Activated effector memory CD4-positive, alpha-beta T cell treated with anti-CD3 and anti-CD28 coated beads, Interleukin-2, amount 50 U/mL, for 16 hours (primary cell): ENCODE data around the gene ZC3H7B.

Experiments used
- DNase-seq: peaks from one replicate; pipeline ENCODE4 v3.0.0-alpha.2; 2020

ZC3H7B gene

DNA sequence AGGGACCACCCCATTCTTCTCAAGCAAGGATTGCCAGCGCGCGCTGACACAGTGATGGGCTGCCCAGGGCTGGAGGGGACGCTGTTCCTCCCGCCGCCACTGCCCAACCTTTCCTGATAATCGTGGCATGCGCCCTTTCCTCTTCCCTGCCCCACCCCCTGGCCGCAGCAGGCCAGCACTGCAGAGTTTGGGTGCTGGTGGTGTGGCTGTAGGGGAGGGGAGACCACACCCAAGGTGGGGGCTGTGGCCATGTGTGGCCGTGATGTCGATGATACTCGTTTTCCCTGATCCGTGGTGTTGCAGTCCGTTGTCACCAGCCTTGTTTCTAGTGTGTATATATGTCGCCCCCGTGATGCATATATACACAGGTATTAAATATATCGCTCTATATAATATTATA is 57.6 kb downstream of the ZC3H7B start:
- no peak for DNase-seq

DNA sequence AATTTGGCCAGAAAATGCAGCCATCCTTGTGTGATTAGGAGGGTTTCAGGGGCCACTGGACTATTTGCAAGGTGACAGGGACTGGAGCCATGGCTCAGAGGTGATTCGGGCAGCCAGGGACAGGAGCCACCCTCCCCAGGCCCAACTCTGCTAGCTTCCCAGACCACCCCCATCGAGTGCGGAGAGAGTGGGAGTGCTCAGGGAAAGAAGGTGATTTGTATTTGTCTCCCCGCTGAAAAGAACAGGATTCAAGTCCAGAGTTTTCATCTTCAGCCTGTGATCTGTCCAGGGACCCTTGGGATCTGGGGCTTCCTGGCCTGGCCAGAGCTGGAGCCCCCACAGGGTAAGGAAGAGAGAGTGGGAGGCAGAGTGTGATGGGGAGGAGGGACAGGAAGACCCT is 58.1 kb downstream of the ZC3H7B start:
- DNase-seq, result no peak

DNA sequence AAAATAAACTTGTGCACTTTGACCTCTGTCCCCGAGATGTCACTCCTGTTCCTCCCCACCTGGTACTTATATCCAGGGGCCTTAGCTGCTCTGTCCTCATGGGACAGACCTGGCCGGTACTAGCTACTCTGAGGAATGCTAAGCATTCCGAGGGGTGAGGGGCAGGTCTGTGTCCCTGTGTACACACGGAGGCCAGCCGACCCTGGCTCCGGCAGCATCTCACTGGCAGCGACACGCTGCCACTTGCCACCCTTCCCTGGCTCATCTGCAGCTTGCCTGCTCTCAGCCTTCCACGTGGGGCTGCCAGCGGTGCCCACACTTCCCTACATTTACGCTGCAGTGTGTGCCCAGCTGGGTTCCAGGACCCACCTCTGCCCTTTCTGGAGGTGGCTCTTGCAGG is 58.8 kb downstream of the ZC3H7B start:
- DNase-seq, result no peak

DNA sequence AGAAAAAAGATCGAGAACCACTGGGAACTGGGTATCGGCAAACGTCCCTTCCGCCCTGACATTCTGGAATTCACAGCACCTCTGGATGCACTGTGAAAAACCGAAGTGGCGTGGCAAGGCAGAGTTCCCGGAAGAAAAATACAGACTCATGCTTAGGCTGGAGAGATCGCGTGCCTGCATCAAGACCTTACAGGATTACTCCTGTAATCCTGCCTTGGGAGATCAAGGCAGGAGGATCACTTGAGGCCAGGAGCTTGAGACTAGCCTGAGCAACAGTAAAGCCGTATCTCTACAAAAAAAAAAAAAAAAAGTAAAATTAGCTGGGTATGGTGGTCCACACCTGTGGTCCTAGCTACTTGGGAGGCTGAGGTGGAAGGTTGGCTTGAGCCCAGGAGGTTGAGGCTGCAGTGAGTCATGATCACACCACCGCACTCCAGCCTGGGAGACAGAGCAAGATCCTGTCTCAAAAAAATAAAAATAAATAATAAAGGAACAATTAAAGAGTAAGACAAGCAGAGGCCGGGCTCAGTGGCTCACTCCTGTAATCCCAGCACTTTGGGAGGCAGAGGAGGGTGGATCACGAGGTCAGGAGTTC is 60.5 kb downstream of the ZC3H7B start:
- DNase-seq, result no peak

DNA sequence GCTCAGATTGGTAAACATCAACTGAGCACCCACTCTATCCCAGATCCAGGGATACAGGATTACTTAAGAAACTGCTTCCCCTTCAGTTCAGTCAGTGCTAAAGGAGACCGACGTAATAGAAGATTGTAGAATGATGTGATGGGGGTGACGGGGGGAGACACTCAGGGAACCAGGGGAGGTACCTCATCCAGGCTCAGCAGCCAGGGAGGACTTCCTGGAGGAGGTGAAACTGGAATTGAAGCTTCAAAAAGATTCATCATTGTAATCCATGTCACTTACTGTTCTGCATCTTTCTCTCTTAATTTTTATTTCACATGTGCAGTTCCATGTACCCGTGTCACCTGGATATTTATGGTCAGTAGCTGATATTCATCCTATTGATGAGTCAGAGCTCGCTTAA is 61.3 kb downstream of the ZC3H7B start:
- DNase-seq, result no peak

DNA sequence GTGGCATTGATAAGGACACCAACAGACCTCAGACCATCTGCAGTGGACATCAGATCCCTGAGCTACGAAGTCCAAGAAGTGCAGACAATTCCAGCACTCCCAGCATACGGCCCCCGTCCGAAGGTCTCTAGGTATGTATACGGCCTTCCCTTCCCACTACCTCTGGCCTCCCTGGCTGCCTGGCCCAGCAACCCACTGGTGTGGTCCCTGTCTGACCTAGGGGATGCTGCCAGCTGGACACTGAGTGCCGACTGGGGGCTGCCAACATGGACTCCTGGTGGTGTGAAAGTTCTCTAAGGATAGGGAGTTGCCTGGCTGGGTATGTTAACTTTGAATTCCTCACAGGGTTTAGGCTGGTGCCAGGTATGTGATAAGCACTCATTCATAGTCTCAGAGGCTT is 62.9 kb downstream of the ZC3H7B start:
- DNase-seq, result no peak

DNA sequence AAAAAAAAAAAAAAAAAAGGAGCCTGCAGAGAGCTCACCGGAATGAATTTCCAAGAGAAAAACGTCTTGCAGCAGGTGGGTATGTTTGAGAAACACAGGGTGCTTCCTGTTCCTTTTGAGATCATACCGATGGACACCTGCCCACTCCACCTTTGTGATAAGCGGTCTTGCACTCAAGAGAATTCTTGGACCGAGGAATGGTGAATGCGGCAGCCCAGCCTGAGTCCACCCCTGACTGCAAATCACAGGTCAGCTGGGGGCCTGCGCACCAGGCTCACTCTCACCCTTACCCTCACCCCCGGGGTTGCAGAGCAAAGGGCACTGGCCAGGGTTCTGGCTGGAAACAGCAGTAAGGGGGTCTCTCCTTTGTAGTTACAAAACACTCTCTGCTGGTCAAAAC is 63.6 kb downstream of the ZC3H7B start:
- no peak for DNase-seq

DNA sequence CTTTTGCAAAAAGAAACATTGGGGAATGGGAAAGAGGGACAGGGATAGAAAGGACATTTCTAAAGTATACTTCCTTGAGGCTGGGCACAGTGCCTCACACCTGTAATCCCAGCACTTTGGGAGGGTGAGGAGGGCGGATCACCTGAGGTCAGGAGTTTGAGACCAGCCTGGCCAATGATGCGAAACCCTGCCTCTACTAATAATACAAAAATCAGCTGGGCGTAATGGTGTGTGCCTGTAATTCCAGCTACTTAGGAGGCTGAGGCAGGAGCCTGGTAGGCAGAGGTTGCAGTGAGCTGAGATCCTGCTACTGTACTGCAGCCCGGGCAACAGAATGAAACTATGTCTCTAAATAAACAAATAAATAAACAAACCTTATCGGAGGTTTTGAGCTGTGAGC is 64.1 kb downstream of the ZC3H7B start:
- DNase-seq, result no peak

DNA sequence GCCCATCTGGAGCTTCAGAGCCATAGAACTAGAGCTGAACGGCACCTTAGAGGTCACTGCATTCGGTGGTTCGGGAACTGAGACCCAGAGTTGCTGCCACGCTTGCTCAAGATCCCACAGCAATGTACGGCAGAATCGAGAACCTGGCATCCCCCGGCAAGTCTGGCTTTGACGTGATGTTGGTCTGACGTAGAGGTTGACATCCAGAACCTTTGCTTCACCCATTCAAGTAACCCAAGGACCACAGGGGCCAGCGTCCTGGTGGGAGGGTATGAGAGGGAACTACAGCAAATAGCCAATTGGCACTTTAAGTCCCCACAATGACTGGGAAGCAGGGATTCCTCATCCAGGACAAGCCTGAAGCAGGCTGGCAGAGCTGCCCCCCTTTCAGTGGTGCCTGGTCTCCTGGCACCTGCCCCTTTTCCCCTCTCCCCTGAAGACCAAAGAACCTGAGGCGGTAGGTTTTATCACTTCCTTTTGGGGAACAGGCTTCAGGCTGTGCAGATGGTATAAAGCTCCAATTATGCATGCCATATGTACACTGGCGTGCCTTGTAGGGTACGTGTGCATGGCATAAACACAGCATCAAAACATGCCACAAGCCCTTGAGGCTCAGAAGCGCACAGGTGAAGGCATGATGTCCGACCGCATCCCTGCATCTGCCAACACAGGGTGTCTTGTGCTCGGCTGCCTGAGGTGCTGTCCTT is 65.2 kb downstream of the ZC3H7B start:
- no peak for DNase-seq

DNA sequence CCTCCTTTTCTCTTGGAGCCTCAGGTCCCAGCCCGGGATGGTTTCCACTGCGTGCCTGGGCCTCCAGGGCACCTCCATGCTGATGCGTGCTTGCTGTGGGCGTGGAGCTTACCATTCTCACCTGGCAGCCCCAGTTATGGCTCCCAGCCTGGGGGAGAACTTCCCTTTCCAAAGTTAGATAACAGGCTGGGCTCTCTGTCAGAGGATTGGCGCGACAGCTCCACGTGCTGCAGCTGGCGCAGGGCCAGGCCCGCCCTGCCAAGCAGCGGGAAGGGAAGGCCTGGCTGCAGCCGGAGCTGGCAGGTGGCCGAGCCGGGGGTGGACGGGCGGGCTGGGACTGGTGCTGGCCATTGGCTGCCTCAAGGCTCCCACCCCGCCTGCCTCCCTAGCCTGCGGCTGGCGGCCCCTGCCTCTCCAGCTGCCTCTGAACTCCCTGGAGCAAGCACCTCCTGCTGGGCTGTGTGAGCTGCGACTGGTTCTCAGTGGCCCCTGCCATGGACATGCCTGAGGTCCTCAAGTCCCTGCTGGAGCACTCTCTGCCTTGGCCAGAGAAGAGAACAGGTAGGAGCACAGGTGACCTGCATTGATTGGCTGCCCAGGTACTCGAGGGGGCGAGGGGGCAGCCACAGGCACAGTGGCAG is 65.8 kb downstream of the ZC3H7B start:
- no peak for DNase-seq

DNA sequence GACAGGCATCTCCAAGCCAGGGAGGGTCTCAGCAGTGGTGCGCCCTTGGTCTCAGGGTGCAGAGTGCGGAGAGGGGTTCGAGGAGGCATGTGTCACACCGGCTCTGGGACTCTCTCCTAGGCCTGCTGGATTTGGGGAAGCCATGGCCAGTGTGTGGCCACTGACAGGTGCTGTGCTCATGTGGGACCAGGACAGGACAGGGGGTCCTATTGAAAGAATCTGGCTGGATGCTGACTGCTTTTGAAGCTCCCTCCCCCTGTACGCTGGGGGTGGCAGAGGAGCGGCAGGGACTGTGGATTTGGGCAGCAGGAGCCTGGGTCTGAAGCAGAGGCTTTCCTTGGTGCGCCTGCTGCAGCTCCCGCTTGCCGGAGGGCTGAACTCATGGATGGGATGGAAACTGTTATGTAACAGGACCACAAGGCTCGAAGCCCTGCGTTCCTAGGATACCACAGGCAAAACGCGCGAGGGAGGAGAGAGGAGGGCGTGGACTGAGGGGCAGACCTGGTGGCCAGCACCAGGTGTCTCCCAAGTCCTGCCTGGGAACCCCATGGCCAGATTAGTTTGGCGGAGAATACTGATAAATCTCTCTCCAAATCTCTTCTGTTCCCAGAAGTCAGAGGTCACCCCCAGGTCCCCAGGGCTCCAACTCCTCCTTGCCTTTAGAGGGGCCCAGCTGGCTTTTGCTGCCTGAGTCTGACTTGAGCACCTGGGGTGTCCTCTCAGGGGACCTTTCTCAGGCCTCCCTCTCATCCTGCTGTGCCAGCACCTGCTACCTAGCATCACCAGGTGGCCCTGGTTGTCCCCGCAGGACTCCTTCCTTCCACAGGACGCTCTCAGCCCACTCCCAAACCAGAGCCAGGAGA is 66.6 kb downstream of the ZC3H7B start:
- DNase-seq, result no peak

DNA sequence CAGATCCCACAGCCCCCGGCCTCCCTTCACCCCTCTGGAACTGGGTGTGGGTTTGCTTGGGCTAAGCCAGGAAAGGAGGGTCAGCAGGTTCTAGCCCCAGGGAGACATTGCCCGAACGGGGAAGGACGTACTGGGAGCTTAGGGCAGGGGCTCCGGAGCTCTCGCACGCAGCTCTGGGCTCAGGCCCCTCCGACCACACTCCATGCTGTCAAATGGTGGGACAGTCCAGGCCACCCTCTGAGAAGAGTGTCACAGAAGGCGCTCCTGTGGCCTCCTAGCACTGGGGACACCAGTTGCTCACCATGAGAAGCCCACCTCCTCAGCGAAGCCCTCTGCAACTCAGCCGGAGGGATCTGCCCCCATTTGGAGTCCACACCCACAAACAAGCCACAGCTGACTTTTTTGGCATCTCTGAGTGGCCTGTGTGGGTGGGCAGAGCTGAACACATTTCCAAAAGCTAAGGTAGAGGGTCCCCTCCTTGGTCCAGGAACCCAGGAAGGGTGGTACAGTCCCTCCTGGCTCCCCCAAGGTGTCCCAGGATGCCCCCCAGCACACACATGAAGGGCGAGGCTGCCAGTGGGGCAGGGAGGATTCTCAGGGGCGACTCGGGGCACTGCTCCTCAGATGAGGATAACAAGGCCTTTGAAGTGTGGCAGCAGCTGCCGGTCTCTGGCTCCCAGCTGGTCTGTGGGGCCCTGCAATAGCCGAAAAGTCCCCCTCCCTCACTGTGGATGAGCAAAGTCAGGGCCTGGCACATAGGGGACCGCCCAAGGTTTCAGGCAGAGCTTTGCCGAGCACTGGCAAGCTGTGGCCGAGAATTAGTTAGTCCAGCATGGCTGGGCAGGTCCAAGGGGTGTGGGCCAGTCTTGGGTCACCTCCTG is 67.5 kb downstream of the ZC3H7B start:
- DNase-seq, result no peak

DNA sequence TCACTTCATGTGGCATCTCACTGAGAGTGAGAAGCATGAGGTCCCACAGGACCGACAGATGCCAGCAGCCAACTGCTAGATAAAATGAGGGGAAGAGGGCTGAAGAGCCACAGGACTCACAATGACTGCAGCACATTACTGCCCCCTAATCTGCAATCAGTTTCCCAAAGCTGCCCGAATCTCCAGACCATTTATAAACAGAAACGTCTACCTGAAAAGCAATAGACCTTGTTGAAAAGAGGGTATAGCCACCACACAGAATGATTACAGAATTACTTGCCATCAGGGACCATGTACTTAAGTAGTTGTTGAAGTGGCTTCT is 68.1 kb downstream of the ZC3H7B start:
- no peak for DNase-seq

DNA sequence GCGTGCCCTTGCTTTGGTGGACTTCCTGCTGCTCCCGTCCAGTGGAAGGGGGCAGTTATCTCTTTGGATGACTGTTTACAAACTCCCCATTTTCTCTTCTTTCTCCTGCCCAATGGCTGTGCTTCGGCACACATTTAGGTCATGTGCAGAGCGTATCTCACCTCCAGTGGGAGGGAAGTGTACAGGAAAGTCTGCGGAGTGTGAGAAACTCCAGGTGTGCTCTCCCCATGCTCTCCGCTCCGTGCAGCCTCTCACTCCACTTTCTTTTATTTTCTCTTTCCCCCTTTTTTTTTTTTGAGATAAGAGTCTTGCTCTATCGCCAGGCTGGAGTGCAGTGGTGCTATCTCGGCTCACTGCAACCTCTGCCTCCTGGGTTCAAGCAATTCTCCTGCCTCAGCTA is 68.5 kb downstream of the ZC3H7B start:
- DNase-seq, result no peak

DNA sequence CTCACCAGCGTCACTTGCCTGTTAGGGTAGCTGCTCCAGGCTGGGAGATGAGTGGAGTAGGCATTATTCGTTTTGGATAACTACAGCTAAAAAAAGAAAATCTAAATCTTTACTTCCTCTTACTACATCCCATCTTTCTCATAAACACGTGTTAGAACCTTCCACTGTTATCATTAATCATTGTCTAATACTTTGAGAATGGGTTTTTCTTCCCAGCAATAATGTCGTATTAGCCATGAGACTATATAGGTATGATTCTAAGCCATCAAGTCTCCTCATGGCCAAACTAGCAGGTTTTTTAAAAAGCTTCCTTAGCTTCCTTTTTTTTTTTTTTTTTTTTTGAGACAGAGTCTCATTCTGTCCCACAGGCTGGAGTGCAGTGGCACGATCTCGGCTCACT is 76.5 kb downstream of the ZC3H7B start:
- no peak for DNase-seq

DNA sequence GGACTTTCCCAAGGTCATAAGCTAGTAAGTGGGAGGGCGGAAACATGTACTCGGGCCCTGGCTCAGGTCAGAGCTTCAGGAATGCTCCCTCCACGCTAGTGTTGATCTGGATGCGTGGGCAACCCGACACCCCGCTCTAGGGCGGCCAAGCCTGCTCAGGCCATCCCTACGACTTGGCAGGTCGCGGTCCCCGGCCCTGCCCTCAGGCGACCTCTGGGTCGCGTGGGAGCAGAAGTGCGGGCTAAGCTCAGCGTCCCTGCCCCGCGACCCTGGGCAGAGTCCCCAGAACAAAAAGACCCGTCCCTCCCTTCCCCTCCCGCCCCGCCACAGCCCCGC is 79.6 kb downstream of the ZC3H7B start:
- no peak for DNase-seq

DNA sequence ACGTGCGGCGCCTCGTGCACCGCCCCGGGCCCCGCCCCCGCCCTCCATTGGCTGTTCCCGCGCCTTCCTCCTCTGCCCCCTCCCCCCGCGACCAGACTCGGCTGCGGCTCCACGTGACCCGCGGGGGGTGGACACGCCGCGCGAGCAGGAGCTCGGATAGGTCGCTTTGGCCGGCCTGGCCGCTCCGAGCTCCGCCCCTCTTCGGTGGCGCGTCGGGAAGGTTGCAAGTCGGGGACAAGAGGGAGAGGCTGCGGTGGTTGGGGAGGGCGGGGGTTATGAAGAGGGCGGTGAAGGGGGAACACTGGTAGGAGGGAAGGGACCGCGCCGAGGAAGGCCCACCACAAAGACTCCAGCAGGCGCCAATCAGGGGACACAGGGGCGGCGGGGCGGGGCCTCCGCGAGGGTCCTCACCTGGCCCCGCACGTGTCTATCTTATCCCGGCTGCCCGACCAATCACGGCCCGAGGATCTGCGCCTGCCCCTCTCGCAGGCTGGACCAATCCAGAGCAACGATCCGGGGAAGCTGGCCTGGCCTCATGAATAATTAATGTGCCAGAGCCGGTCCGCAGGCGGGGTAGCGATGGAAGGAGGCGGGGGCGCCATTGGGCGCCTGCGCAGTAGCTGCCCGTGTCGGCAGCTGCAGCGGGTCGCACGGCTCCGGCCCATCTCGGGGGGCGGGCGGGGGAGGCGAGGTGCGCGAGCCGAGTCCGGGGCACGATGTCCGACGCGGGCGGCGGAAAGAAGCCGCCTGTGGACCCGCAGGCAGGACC is 80.2 kb downstream of the ZC3H7B start, which contains the start of gene TEF:
Gene TEF (plus strand): TSS at position 614 of the 769 bp plus-strand sequence. CDS start 103 bp downstream, at position 717.
- peak; percentile 99 for DNase-seq

DNA sequence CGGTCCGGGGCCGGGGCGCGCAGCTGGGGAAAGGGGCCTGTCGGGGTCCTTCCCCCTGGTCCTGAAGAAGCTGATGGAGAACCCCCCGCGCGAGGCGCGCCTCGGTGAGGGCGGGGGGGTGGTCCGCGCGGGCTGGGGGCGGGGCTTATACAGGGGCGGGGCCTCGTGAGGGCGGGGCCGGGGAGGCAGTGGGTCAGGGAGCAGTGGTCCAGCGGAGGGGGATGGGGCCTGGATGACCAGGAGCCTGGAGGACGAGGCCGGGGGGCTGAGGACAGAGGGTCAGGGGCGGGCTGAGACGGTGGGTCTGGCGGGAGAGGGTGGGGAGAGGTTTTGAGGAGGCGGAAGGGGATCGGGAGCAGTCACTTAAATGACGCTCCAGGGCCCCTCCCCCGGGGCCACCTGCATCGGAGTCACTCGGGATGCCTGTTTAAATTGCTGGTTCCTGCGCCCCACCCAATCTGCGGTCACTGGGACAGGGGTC is 80.8 kb downstream of the ZC3H7B start:
- peak; percentile 85 for DNase-seq

DNA sequence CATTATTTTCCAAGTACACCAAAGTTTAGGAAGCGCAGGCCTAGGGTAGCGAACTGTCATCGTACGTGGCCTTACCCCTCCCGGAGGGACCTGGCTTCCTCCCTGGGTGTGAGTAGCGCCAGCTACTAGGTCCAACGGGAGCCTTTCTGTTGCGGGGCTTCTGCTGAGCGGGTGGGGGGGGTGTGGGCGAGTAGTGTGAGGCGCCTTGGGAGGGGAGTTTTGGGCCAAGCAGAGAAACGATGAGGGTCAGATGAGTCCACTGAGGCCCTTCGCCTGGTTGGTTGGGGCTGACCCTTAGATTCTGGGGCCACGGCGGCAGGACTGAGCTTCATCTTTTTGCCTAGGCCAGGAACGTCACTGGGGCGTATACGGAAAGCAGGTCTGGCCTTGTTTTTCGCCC is 81.3 kb downstream of the ZC3H7B start:
- DNase-seq, result no peak

DNA sequence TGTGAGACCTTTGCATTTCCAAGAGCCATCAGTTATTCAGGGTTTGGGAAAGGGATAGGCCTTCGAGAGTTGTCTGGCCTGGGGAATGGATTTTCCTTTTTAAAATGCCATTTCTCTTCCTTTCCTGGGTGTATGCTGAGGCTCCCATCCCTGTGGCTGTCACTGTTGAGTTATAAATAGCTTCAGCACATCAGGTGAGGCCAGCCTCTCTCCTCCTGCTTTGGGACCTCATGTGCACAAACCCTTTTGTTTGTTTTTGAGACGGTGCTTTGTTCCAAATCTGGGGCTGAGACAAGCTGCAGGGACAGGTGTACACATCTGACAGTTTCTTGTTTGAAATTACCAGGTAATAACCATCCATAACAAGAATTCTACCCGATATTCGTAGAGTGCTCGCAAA is 81.8 kb downstream of the ZC3H7B start:
- DNase-seq, result no peak

DNA sequence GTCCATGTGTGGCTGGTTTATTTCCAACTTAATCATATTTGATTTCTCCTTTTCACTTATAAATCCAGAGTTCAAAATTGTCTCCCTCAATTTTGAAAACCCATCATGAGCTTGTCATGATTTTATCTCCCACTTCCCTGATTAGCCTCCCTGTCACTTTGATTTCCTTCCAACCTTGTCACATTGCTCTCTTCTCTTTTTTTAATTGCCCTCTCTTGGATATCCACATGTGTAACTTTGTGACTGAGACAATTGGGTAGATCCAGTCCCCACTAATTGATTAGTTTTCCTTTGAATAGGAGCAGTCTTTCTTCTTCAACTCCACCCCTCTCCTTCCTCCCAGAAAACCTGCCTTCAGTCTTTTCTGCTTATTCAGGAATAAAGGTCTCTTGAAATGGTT is 82.8 kb downstream of the ZC3H7B start:
- no peak for DNase-seq

DNA sequence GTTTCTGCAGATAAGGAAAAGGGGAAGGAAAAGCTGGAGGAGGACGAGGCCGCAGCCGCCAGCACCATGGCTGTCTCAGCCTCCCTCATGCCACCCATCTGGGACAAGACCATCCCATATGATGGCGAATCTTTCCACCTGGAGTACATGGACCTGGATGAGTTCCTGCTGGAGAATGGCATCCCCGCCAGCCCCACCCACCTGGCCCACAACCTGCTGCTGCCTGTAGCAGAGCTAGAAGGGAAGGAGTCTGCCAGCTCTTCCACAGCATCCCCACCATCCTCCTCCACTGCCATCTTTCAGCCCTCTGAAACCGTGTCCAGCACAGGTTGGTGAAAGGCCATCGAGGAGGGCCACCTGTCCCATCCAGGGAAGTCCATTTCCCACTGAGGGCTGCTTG is 86.0 kb downstream of the ZC3H7B start:
- no peak for DNase-seq
